ENCODE measurements around the gene IRX3.

The IRX3 gene

DNA sequence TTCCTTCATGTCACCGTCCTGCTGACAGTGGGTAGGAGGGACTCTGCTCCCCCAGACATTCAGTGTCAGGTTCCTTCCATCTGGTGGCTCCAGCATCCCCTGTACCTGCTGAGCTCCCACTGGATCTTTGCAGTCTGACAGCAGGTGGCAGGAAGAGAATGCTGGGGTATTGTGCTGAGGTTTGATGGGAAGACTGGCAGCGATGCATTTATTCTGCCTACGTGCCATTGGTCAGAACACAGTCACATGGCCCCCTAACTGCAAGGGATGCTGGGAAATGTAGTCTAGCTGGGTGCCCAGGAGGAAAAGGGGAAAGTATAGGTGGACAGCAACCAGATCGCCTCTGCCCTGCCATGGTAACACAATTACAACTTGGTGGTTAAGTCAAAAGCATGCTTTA is 44.4 kb downstream of the IRX3 start:
- no peaks in the 10 kb centered on the region for H3K36me3 ChIP-seq (ENCODE audit: insufficient read depth, low read length)
- H3K27ac ChIP-seq (ENCODE audit: low read length): peak overlapping the region; percentile 89
- H3K79me2 ChIP-seq (ENCODE audit: insufficient read depth, low read length): no peaks in the 10 kb centered on the region
- no peak overlapping the region for H3K9ac ChIP-seq (ENCODE audit: low read depth, low read length)
- H2AFZ ChIP-seq (ENCODE audit: low read depth, low read length): no peak overlapping the region
- TF ChIP-seq, protein P1, sequence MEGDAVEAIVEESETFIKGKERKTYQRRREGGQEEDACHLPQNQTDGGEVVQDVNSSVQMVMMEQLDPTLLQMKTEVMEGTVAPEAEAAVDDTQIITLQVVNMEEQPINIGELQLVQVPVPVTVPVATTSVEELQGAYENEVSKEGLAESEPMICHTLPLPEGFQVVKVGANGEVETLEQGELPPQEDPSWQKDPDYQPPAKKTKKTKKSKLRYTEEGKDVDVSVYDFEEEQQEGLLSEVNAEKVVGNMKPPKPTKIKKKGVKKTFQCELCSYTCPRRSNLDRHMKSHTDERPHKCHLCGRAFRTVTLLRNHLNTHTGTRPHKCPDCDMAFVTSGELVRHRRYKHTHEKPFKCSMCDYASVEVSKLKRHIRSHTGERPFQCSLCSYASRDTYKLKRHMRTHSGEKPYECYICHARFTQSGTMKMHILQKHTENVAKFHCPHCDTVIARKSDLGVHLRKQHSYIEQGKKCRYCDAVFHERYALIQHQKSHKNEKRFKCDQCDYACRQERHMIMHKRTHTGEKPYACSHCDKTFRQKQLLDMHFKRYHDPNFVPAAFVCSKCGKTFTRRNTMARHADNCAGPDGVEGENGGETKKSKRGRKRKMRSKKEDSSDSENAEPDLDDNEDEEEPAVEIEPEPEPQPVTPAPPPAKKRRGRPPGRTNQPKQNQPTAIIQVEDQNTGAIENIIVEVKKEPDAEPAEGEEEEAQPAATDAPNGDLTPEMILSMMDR (IDR thresholded peaks at IDR 0.05; ENCODE audit: borderline replicate concordance, extremely low read depth, low read length, poor library complexity, severe bottlenecking): no peak
- TF ChIP-seq EZH2 (IDR thresholded peaks at IDR 0.05; ENCODE audit: borderline replicate concordance, low read depth, low read length, severe bottlenecking): no peak
- ATAC-seq (ENCODE audit: insufficient read depth, low read depth) (no peak), DNase-seq (peak; percentile 47)
- H3K4me2 ChIP-seq (ENCODE audit: insufficient read depth, low read length): no peak overlapping the region
- no peaks in the 10 kb centered on the region for H3K9me3 ChIP-seq (ENCODE audit: insufficient read depth, low read length, severe bottlenecking)
- H3K27me3 ChIP-seq (ENCODE audit: insufficient read depth, low read length, poor library complexity): no peaks in the 10 kb centered on the region
- no peaks in the 10 kb centered on the region for H4K20me1 ChIP-seq (ENCODE audit: insufficient read depth, low read length)
- peaks cover 61% of the 10 kb centered on the region for H3K4me1 ChIP-seq (ENCODE audit: insufficient read depth, low read length)
- no peak overlapping the region for H3K4me3 ChIP-seq (ENCODE audit: low read depth in 1 of 2, low read length in 2 of 2)

DNA sequence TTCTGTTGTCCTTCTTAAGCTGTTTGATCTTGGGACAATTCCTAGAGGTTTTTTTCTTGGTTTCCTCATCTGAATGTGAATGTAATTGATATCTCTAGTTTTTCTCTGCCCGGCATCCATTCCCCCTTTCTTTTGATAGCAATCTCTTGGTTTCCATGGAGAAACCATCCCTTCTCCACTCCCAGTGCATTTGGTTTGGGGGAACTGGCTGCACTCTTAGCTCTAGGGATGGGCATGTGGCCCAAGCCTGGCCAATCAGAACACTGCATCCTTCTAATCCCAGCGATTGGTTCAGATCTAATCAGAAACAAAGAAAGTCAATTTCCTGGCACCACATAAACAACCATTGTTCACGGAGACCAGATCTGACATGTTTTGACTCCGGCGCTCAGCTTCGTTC is 45.1 kb downstream of the IRX3 start:
- TF ChIP-seq, protein P1 (IDR thresholded peaks at IDR 0.05; ENCODE audit: borderline replicate concordance, extremely low read depth, low read length, poor library complexity, severe bottlenecking): no peak
- TF ChIP-seq EZH2 (IDR thresholded peaks at IDR 0.05; ENCODE audit: borderline replicate concordance, low read depth, low read length, severe bottlenecking): no peak
- Histone ChIP-seq H4K20me1 (ENCODE audit: insufficient read depth, low read length) (no peaks in the 10 kb centered on the region), H3K4me3 (ENCODE audit: low read depth in 1 of 2, low read length in 2 of 2) (no peak overlapping the region), H3K4me2 (ENCODE audit: insufficient read depth, low read length) (no peak overlapping the region), H3K27ac (ENCODE audit: low read length) (peak overlapping the region; percentile 89; the same call in 1 of the 2 replicates), H2AFZ (ENCODE audit: low read depth, low read length) (no peak overlapping the region), H3K36me3 (ENCODE audit: insufficient read depth, low read length) (no peaks in the 10 kb centered on the region), H3K27me3 (ENCODE audit: insufficient read depth, low read length, poor library complexity) (no peaks in the 10 kb centered on the region), H3K4me1 (ENCODE audit: insufficient read depth, low read length) (peaks cover 61% of the 10 kb centered on the region), H3K9me3 (ENCODE audit: insufficient read depth, low read length, severe bottlenecking) (no peaks in the 10 kb centered on the region), H3K9ac (ENCODE audit: low read depth, low read length) (no peak overlapping the region), H3K79me2 (ENCODE audit: insufficient read depth, low read length) (no peaks in the 10 kb centered on the region)
- ATAC-seq (ENCODE audit: insufficient read depth, low read depth) (no peak), DNase-seq (no peak)

DNA sequence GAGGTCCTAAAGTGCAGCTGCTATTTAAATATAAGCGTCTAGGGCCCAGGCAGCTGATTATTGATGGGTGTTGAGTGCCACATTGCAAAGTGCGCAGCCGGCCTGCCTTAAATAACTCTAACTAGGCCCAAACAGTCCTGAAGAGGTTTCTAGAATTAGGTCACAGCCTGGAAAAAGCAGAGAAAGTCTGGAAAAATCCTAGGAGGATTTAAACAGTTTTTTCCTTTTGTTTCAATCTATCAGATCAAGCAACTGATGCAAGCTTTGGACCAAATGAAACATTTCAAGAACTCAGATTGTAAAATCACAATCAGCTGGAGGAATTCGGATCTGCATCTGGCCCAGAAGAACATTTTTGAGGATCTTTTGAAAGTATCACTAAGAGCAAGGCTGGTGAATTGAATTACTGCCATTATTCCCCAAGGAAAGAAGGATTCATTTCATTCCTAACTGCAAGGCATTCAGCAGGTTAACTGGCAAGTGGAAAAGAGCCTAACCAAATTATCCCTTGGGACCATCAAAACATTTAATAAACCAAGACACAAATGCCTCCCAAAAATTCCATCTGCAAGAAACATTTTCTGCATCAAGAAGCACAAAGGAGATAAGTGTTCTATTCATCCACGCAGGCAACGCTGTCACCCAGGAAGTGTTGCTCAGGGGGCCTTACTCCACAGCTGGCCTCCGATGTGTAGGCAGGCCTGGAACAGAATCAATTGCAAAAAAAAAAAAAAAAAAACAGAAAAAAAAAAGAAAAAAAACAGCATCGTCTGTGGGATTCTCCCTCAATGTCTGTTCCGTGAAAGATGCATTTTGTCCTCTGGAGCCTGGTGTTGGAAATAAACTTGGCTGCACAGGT is 46.1 kb downstream of the IRX3 start:
- TF ChIP-seq EZH2 (IDR thresholded peaks at IDR 0.05; ENCODE audit: borderline replicate concordance, low read depth, low read length, severe bottlenecking): no peak
- TF ChIP-seq, protein P1 (IDR thresholded peaks at IDR 0.05; ENCODE audit: borderline replicate concordance, extremely low read depth, low read length, poor library complexity, severe bottlenecking): no peak
- Histone ChIP-seq H4K20me1 (ENCODE audit: insufficient read depth, low read length) (no peaks in the 10 kb centered on the region), H3K79me2 (ENCODE audit: insufficient read depth, low read length) (no peaks in the 10 kb centered on the region), H3K4me3 (ENCODE audit: low read depth in 1 of 2, low read length in 2 of 2) (no peak overlapping the region), H3K4me2 (ENCODE audit: insufficient read depth, low read length) (no peak overlapping the region), H3K27me3 (ENCODE audit: insufficient read depth, low read length, poor library complexity) (no peaks in the 10 kb centered on the region), H2AFZ (ENCODE audit: low read depth, low read length) (no peak overlapping the region), H3K27ac (ENCODE audit: low read length) (peak overlapping the region; percentile 39; the same call in 1 of the 2 replicates), H3K4me1 (ENCODE audit: insufficient read depth, low read length) (peaks cover 55% of the 10 kb centered on the region), H3K9me3 (ENCODE audit: insufficient read depth, low read length, severe bottlenecking) (no peaks in the 10 kb centered on the region), H3K36me3 (ENCODE audit: insufficient read depth, low read length) (no peaks in the 10 kb centered on the region), H3K9ac (ENCODE audit: low read depth, low read length) (no peak overlapping the region)
- no peak for ATAC-seq (ENCODE audit: insufficient read depth, low read depth)
- peak; percentile 32 for DNase-seq
